ENCODE measurements around the gene TRIM56.

GRCh38 chr7:101077303-101078086 is 7.8 kb upstream of the TRIM56 start:
- TF ChIP-seq CTCF (IDR thresholded peaks at IDR 0.05) = peak; percentile 54 to 85 (median 76)
- no peak for TF ChIP-seq POLR2A (IDR thresholded peaks at IDR 0.05)
